HG03064 (cell line): ENCODE results near the gene TUBGCP5.

ENCODE experiments used
- ATAC-seq: cut with Tn5 transposase; IDR thresholded peaks from one replicate; pipeline ENCODE4 v1.9.1; 2021; ENCODE audit warnings: low read depth; ENCODE audit not compliant: unreplicated experiment

The TUBGCP5 gene

GRCh38 chr15:22954798-22955543 is 84.4 kb downstream of the TUBGCP5 start:
- no peak for ATAC-seq

- no peak for ATAC-seq
Measured at GRCh38 chr15:22954326-22954725, 85.0 kb downstream of the TUBGCP5 start.

DNA sequence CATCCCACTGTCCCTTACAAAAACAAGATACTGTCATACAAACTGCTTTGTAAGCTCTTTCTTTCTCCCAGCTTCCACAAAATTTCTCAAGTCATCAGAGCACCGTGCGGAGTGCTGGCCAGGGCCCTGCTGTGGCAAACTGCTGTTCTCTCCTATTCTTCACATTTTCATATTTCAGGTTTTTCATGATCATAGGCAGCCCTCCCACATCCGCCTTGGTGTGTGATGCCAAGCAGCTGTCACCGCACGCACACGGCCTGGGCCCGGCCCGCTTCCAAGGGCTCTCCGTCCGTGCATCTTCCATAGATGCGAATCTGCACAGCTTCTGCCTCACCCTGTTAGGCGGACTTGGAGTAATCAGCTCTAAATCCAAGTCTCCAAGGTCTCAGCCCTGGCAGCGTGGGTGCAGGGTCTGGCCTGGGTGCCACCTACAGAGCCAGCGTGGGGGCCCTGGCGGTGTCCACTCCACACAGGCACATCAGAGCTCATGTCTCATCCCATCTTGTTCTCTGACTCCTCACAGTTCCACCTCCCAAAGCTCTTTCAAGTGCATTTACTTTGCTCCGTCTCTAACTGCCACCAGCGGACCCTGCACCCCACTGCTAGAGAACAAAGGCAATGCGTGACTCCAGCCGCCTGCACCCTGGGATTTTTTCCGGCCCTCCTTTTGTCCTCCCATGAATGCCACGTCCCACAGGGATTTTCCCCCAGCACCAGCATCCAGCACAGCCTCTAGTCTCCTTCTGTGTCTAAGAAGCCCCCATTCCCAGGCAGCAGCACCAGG is 86.4 kb downstream of the TUBGCP5 start:
- no peak for ATAC-seq

GRCh38 chr15:22951381-22952280 is 87.7 kb downstream of the TUBGCP5 start:
- ATAC-seq: no peak

GRCh38 chr15:22951031-22951380 is 88.4 kb downstream of the TUBGCP5 start:
- no peak for ATAC-seq

DNA sequence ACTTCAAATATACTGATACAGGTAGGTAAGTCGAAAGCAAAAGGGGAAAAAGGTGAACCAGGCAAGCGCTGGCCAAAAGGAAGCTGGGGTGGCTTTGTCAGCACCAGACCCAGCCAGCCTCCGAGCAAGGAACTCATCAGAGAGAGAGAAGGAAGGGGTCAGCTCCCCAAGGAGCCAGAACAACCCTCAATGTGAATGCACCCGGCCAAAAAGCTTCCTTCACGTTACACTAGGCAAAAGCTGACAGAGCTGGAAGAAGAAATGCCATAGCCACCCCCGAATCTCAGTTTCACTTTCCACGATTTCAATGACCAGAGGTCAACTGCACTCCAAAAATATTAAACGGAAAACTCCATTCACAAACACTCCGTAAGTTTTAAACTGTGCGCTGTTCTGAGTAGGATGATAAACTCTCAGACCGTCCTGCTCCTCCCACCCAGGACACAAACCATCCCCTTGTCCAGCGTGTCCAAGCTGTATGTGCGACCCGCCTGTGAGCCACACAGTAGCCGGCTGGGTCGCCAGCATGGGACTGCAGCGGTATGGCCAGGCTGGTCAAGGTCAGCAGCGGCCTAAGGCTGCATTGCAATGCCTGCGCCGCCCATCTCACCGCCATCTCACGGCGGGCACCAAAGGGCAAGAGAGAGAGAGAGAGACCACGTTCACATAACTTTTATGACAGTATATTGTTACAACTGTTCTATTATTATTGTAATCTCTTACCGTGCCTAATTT is 88.9 kb downstream of the TUBGCP5 start:
- ATAC-seq: no peak
